Activated naive CD8-positive, alpha-beta T cell treated with anti-CD3 and anti-CD28 coated beads for 36 hours (primary cell): ENCODE results near the gene MST1. TPM values are rescaled to one million over a fixed set of nuclear protein-coding genes. Genes with fewer than 3 reads are reported as not detected.

Experiments
- DNase-seq: peaks from one replicate; pipeline ENCODE4 v3.0.0; 2021
- H3K27ac Mint-ChIP-seq: one replicate; pipeline ENCODE4 v1.8.0; 2022; ENCODE audit warnings: mild to moderate bottlenecking, moderate library complexity, mixed read lengths
- H3K27me3 Mint-ChIP-seq: one replicate; pipeline ENCODE4 v1.8.0; 2022; ENCODE audit warnings: mild to moderate bottlenecking, mixed read lengths
- H3K36me3 Mint-ChIP-seq: one replicate; pipeline ENCODE4 v1.8.0; 2021; ENCODE audit warnings: mild to moderate bottlenecking, mixed read lengths
- H3K4me1 Mint-ChIP-seq: one replicate; pipeline ENCODE4 v1.8.0; 2021; ENCODE audit warnings: mixed read lengths
- H3K4me3 Mint-ChIP-seq: one replicate; pipeline ENCODE4 v1.8.0; 2022; ENCODE audit warnings: mild to moderate bottlenecking, moderate library complexity, mixed read lengths
- H3K9me3 Mint-ChIP-seq: one replicate; pipeline ENCODE4 v1.8.0; 2022; ENCODE audit warnings: mixed read lengths
- total RNA-seq, 2 experiments: library from RNA; stranded (reverse); gene quantifications; one replicate each; pipeline ENCODE4 v1.2.3, GENCODE V29; 2021

MST1 gene
- total RNA-seq, 2 experiments from 2014 or later = 6.7 to 8.4 TPM

- Mint-ChIP-seq H3K27ac (peak overlapping the region; percentile 71), H3K4me1 (peaks cover 29% of the 10 kb centered on the region), H3K36me3 (peaks cover 22% of the 10 kb centered on the region), H3K27me3 (peaks cover 2% of the 10 kb centered on the region), H3K4me3 (peak overlapping the region; percentile 96), H3K9me3 (no peaks in the 10 kb centered on the region)
- DNase-seq = no peak
Observed at GRCh38 chr3:49721896-49722781, 32.9 kb upstream of the MST1 start.

DNA sequence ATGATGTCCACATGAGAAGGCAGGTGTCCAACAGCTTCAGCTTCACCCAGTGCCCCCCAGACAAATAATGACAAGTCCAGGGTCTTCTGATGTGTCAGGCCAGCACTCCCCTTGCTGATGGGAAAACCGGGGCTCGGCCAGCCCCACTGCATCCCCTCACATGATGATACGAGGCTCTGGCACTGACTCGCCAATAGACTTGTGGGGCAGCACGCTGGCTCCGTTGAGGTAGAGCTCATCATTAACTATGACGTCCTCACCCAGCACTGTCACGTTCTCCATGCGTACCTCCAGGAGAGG lies 32.3 kb upstream of the MST1 start:
- no peak for DNase-seq
- Mint-ChIP-seq H3K27ac (peak overlapping the region; percentile 59), H3K4me3 (no peak overlapping the region), H3K9me3 (no peaks in the 10 kb centered on the region), H3K27me3 (peaks cover 2% of the 10 kb centered on the region), H3K4me1 (peaks cover 29% of the 10 kb centered on the region), H3K36me3 (peaks cover 22% of the 10 kb centered on the region)

DNA sequence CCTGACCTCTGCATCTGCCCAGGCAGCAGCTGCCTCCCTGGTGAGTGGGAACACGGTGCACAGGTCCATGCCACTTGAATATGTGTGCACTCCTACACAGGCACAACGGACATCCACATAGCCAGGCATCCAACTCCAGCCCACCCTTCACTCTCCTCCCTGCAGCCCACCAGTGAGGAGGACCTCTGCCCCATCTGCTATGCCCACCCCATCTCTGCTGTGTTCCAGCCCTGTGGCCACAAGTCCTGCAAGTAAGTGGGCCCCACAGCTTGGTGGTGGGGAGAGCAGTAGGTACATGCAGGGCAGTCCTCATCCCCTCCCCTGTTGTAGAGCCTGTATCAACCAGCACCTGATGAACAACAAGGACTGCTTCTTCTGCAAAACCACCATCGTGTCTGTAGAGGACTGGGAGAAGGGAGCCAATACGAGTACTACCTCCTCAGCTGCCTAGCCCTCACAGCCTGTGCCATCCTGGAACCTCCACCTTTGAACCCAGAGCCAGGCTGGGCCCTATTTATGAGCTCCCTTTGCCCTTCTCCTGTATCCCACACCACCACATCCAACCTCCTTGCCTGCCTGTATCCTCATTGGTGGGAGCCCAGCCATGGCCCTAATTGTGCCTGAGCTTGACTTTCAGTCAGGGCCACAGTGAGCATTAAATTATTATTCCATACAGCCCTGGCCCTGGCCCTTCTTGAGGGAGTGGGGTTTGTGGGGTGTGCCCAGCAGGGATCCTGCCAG lies 31.8 kb upstream of the MST1 start:
- Mint-ChIP-seq H3K27me3 (peaks cover 2% of the 10 kb centered on the region), H3K36me3 (peaks cover 22% of the 10 kb centered on the region), H3K9me3 (no peaks in the 10 kb centered on the region), H3K27ac (peak overlapping the region; percentile 59), H3K4me3 (no peak overlapping the region), H3K4me1 (peaks cover 29% of the 10 kb centered on the region)
- DNase-seq = no peak

GRCh38 chr3:49719214-49719884 lies 30.1 kb upstream of the MST1 start, which contains the start of gene AMIGO3:
Gene AMIGO3, minus strand, starts transcription at chr3:49719684. Its CDS starts 219 bp downstream, at chr3:49719465.
- Mint-ChIP-seq H3K4me1 (peaks cover 24% of the 10 kb centered on the region), H3K27me3 (peaks cover 2% of the 10 kb centered on the region), H3K27ac (peak within 1 kb of the TSS; percentile 66), H3K9me3 (no peaks in the 10 kb centered on the region), H3K36me3 (peaks cover 22% of the 10 kb centered on the region), H3K4me3 (peak within 1 kb of the TSS; percentile 77)
- peak; percentile 91 for DNase-seq

DNA sequence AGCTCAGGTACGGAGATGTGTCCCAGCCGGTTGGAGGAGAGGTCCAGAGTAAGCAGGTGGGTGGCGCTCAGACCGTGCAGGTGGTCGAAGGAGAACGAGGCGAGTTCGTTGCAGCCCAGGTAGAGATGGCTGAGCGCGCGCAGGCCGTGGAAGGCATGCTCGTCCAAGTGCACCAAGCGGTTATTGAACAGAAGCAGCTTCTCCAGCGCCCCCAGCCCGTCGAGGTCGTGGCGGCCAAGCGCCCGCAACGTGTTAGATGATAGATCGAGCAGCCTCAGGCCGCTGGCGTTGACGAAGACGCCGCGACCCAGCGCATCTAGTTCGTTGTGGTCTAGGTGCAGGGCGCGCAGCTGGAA lies 29.6 kb upstream of the MST1 start:
- peaks cover 2% of the 10 kb centered on the region for H3K27me3 Mint-ChIP-seq
- H3K36me3 Mint-ChIP-seq = peaks cover 22% of the 10 kb centered on the region
- H3K4me1 Mint-ChIP-seq = peaks cover 23% of the 10 kb centered on the region
- DNase-seq = no peak
- H3K27ac Mint-ChIP-seq = peak overlapping the region; percentile 66
- H3K9me3 Mint-ChIP-seq = no peaks in the 10 kb centered on the region
- H3K4me3 Mint-ChIP-seq = peak overlapping the region; percentile 77

DNA sequence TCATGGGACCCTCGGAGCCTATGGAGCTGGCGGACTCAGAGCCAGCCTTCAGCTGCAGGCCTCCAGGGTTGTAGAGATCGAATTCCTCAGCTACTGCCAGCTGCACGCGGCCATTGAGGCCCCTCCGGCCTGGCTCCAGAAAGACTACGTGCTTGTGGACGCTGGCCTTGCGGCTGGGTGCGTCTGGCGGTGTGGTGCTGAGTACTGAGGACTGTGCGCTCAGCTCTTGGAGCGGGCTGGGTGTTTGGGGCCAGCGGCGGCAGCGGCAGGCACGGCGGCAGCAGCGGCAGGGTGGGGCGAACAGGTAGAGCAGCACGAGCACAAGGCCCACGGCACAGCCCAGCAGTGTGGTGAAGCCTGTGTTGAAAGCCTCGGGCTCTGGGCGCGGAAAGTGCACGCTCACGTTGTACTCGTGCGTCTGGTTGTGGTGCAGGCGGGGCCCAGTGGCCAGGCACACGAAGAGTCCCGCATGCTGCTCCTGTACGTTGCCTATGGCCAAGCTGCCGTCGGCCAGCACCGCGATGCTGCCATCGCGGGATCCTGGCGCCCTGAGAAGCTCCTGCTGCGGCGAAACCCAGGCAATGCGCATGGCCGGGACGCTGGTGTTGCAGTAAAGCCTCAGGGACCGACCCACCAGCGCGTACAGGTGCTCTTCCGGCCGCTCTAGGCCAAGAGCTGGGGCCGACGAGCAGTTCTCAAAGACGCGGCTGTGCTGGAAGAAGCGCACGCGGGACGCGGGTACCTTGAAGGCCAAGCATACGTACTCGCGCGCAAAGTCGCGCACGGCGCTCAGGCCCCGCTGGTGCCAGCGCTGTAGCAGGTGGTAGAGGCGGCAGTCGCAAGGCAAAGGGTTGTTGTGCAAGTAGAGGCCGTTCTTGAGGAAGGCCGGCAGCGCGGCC lies 28.9 kb upstream of the MST1 start:
- peaks cover 25% of the 10 kb centered on the region for H3K4me1 Mint-ChIP-seq
- H3K4me3 Mint-ChIP-seq = peak overlapping the region; percentile 77
- DNase-seq = no peak
- no peaks in the 10 kb centered on the region for H3K9me3 Mint-ChIP-seq
- peaks cover 2% of the 10 kb centered on the region for H3K27me3 Mint-ChIP-seq
- peak overlapping the region; percentile 66 for H3K27ac Mint-ChIP-seq
- H3K36me3 Mint-ChIP-seq = peaks cover 20% of the 10 kb centered on the region

DNA sequence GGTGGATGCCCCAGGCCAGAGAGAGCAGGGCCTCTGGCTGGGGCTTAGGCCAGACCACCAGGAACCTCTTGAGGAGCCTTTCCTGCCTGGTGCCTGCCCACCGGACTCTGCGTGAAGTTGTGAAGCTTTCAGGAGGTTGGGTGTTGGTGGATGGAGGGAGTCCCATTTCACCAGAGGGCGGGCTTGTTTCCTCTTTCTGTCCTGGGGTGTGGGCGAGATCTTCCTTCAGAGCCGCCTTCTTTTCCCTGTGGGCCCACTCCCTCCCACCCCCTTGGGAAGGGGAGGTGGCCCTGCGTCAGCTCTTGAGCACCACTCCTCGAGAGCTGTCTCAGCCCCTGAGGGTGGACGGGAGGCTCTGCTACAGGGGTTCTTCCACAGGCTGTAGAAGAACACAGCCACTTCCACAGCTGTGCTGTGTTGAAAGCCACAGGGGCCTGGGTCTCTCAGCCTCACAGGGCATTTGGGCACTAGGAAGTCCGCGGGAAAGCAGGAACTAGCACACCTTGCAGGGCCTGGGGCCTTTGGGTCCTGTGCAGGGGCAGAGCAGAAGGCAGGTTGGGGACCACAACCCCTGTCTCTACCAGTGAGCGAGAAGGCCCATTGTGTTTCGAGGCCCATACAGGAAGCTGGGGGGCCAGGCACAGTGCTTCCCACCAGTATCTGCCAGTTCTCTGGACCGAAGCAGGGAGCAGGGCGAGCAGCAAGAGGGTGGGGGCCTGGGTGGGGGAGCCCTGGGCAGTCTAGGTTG lies 28.1 kb upstream of the MST1 start:
- peaks cover 26% of the 10 kb centered on the region for H3K4me1 Mint-ChIP-seq
- no peak overlapping the region for H3K27ac Mint-ChIP-seq
- H3K9me3 Mint-ChIP-seq = no peaks in the 10 kb centered on the region
- no peak for DNase-seq
- peaks cover 2% of the 10 kb centered on the region for H3K27me3 Mint-ChIP-seq
- peaks cover 14% of the 10 kb centered on the region for H3K36me3 Mint-ChIP-seq
- no peak overlapping the region for H3K4me3 Mint-ChIP-seq

- peaks cover 14% of the 10 kb centered on the region for H3K36me3 Mint-ChIP-seq
- H3K4me3 Mint-ChIP-seq = no peak overlapping the region
- DNase-seq = no peak
- no peaks in the 10 kb centered on the region for H3K9me3 Mint-ChIP-seq
- no peak overlapping the region for H3K27ac Mint-ChIP-seq
- peaks cover 25% of the 10 kb centered on the region for H3K4me1 Mint-ChIP-seq
- H3K27me3 Mint-ChIP-seq = peaks cover 2% of the 10 kb centered on the region
Observed at GRCh38 chr3:49716691-49717210, 27.5 kb upstream of the MST1 start.

DNA sequence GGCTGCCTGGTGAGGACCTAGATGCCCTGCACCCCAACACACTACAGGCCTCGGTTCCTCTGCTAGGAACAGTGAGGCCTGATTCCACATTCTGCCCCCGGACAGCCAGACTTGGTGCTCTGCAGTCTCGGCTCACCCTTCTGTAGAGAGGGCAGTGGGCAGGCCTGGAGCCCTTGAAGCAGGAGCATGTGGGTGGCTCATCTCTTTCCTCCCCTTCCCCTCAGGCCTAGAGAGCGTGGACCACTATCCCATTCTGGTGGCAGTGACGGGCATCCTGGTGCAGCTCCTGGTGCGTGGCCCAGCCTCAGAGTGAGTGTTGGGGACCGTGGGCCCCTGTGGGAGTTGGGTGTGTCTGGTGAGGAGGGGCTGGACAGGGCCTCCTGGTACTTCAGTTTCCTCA lies 26.9 kb upstream of the MST1 start:
- H3K4me3 Mint-ChIP-seq = no peak overlapping the region
- H3K27ac Mint-ChIP-seq = no peak overlapping the region
- H3K36me3 Mint-ChIP-seq = peaks cover 12% of the 10 kb centered on the region
- H3K9me3 Mint-ChIP-seq = no peaks in the 10 kb centered on the region
- peaks cover 2% of the 10 kb centered on the region for H3K27me3 Mint-ChIP-seq
- no peak for DNase-seq
- H3K4me1 Mint-ChIP-seq = peaks cover 25% of the 10 kb centered on the region

DNA sequence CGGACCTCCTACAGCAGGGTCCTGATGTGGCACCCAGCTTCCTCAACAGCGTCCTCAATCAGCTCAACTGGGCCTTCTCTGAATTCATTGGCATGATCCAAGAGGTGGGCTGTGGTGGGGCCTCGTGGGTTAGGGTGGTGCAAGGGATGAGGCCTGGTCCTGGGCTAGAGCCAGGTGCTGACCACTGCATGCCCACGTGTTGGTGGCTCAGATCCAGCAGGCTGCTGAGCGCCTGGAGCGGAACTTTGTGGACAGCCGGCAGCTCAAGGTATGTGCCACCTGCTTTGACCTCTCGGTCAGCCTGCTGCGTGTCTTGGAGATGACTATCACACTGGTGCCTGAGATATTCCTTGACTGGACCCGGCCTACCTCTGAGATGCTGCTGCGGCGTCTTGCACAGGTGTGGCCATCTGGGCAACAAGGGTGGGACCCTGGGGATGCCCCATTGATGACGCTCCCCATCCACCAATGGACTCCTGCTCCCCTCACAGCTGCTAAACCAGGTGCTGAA lies 26.4 kb upstream of the MST1 start:
- Mint-ChIP-seq H3K4me3 (no peak overlapping the region), H3K9me3 (no peaks in the 10 kb centered on the region), H3K4me1 (peaks cover 25% of the 10 kb centered on the region), H3K27ac (no peak overlapping the region), H3K36me3 (peaks cover 7% of the 10 kb centered on the region), H3K27me3 (peaks cover 2% of the 10 kb centered on the region)
- no peak for DNase-seq

- no peaks in the 10 kb centered on the region for H3K9me3 Mint-ChIP-seq
- peaks cover 2% of the 10 kb centered on the region for H3K27me3 Mint-ChIP-seq
- no peak overlapping the region for H3K27ac Mint-ChIP-seq
- peaks cover 25% of the 10 kb centered on the region for H3K4me1 Mint-ChIP-seq
- H3K36me3 Mint-ChIP-seq = peaks cover 5% of the 10 kb centered on the region
- no peak overlapping the region for H3K4me3 Mint-ChIP-seq
- DNase-seq = no peak
Observed at GRCh38 chr3:49714728-49715550, 25.7 kb upstream of the MST1 start.

DNA sequence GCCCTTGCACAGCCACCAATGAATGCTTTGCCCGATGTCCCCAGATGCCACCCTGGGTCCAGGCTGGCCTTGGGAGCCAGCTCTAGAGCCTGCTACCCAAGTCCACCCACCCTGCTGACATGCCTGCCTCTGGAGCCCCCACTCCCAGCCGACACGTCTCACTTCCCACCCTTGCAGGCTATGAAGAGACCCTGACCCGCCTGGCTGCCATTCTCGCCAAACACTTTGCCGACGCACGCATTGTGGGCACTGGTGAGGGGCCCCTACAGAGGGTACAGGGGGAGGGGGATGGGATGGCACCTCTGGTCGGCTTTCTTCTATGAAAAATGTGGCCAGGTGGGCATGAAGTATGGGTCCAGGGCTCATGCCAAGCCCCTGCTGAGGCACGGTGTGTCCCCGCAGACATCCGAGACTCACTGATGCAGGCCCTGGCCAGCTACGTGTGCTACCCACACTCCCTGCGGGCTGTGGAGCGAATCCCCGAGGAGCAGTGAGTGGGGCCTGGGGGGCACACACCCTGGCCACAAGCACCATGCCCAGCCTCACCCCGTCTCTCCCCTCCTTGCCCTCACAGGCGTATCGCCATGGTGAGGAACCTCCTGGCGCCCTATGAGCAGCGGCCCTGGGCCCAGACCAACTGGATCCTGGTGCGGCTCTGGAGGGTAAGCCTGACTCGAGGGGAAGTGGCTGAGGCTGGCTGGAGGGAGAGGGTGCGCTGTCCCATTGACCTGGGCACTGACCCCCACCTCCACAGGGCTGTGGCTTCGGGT lies 24.2 kb upstream of the MST1 start:
- H3K9me3 Mint-ChIP-seq = no peaks in the 10 kb centered on the region
- H3K27ac Mint-ChIP-seq = no peak overlapping the region
- H3K27me3 Mint-ChIP-seq = no peaks in the 10 kb centered on the region
- H3K36me3 Mint-ChIP-seq = peaks cover 1% of the 10 kb centered on the region
- DNase-seq = no peak
- no peak overlapping the region for H3K4me3 Mint-ChIP-seq
- H3K4me1 Mint-ChIP-seq = peaks cover 12% of the 10 kb centered on the region
